Smooth muscle cell of the brain vasculature (primary cell): ENCODE results near the gene TNFRSF19.

Experiments used
- DNase-seq: peaks from one replicate; pipeline ENCODE4 v3.0.0-alpha.2; 2012; ENCODE audit warnings: low read depth, low spot score

The TNFRSF19 gene

GRCh38 chr13:23715762-23716235 lies 145.6 kb downstream of the TNFRSF19 start:
- no peak for DNase-seq

- no peak for DNase-seq
These were observed 146.2 kb downstream of the TNFRSF19 start for GRCh38 chr13:23716401-23716800.

- DNase-seq, result no peak
These were observed 148.8 kb downstream of the TNFRSF19 start for GRCh38 chr13:23718996-23719395.

- DNase-seq, result no peak
These were observed 152.7 kb downstream of the TNFRSF19 start for GRCh38 chr13:23722726-23723453.

- no peak for DNase-seq
These were observed 153.3 kb downstream of the TNFRSF19 start for GRCh38 chr13:23723471-23723870.

- no peak for DNase-seq
These were observed 154.2 kb downstream of the TNFRSF19 start for GRCh38 chr13:23724196-23724970.
